Activated naive CD4-positive, alpha-beta T cell treated with anti-CD3 and anti-CD28 coated beads for 36 hours (primary cell): ENCODE data around the gene GRID1. TPM values are rescaled to one million over a fixed set of nuclear protein-coding genes. Genes with fewer than 3 reads are reported as not detected.

ENCODE experiments used
- CTCF ChIA-PET: fragments of 350-600 bp; sonication (Branson Sonifier 250); formaldehyde crosslinking; loops from one replicate; lab custom pipeline; 2021; ENCODE audit warnings: antibody characterized with exemption; lab: Charles Lee
- DNase-seq: peaks from one replicate; pipeline ENCODE4 v3.0.0-alpha.2; 2020
- H3K27ac Mint-ChIP-seq: one replicate; pipeline ENCODE4 v1.8.0; 2021; ENCODE audit warnings: mild to moderate bottlenecking, mixed read lengths
- H3K27me3 Mint-ChIP-seq: one replicate; pipeline ENCODE4 v1.8.0; 2021; ENCODE audit warnings: low read depth, mixed read lengths
- H3K36me3 Mint-ChIP-seq: one replicate; pipeline ENCODE4 v1.8.0; 2021; ENCODE audit warnings: low read depth, mixed read lengths
- H3K4me1 Mint-ChIP-seq: one replicate; pipeline ENCODE4 v1.8.0; 2021; ENCODE audit warnings: low read depth, mixed read lengths
- H3K4me3 Mint-ChIP-seq: one replicate; pipeline ENCODE4 v1.8.0; 2021; ENCODE audit warnings: mild to moderate bottlenecking, moderate library complexity, mixed read lengths
- H3K9me3 Mint-ChIP-seq: one replicate; pipeline ENCODE4 v1.8.0; 2021; ENCODE audit warnings: mixed read lengths
- intact Hi-C: fragments of 100-400 bp; cut with micrococcal nuclease; formaldehyde crosslinking; loops from one replicate; pipeline ENCODE4 v1.15.1; 2023
- total RNA-seq, 2 experiments: library from RNA; stranded (reverse); gene quantifications; one replicate each; pipeline ENCODE4 v1.2.3, GENCODE V29; 2021

The GRID1 gene
- total RNA-seq, 2 experiments from 2014 or later, result not detected

- Mint-ChIP-seq H3K9me3 (no peaks in the 10 kb centered on the region), H3K4me1 (no peaks in the 10 kb centered on the region), H3K27ac (no peak overlapping the region), H3K36me3 (no peaks in the 10 kb centered on the region), H3K27me3 (peaks cover 11% of the 10 kb centered on the region), H3K4me3 (no peak overlapping the region)
- intact Hi-C loops, result no loop called here
- DNase-seq, result no peak
- CTCF ChIA-PET, result no interaction called here
These were observed 503.1 kb downstream of the GRID1 start for GRCh38 chr10:85863301-85864172.

- no peak for DNase-seq
- Mint-ChIP-seq H3K4me1 (no peaks in the 10 kb centered on the region), H3K27ac (no peak overlapping the region), H3K9me3 (no peaks in the 10 kb centered on the region), H3K4me3 (no peak overlapping the region), H3K27me3 (peaks cover 11% of the 10 kb centered on the region), H3K36me3 (no peaks in the 10 kb centered on the region)
- CTCF ChIA-PET, result no interaction called here
- intact Hi-C loops, result no loop called here
These were observed 503.8 kb downstream of the GRID1 start for GRCh38 chr10:85862771-85863170.

GRCh38 chr10:85861513-85862197 is 504.9 kb downstream of the GRID1 start:
- no peak overlapping the region for H3K4me3 Mint-ChIP-seq
- no peak for DNase-seq
- H3K4me1 Mint-ChIP-seq, result no peaks in the 10 kb centered on the region
- CTCF ChIA-PET, result no interaction called here
- no peak overlapping the region for H3K27ac Mint-ChIP-seq
- intact Hi-C loops, result no loop called here
- H3K27me3 Mint-ChIP-seq, result peaks cover 11% of the 10 kb centered on the region
- H3K36me3 Mint-ChIP-seq, result no peaks in the 10 kb centered on the region
- H3K9me3 Mint-ChIP-seq, result no peaks in the 10 kb centered on the region

- peaks cover 11% of the 10 kb centered on the region for H3K27me3 Mint-ChIP-seq
- no peaks in the 10 kb centered on the region for H3K36me3 Mint-ChIP-seq
- no peak overlapping the region for H3K27ac Mint-ChIP-seq
- H3K4me3 Mint-ChIP-seq, result no peak overlapping the region
- no peaks in the 10 kb centered on the region for H3K9me3 Mint-ChIP-seq
- no peak for DNase-seq
- intact Hi-C loops, result no loop called here
- CTCF ChIA-PET, result no interaction called here
- H3K4me1 Mint-ChIP-seq, result no peaks in the 10 kb centered on the region
These were observed 506.7 kb downstream of the GRID1 start for GRCh38 chr10:85859859-85860258.

GRCh38 chr10:85858776-85859515 is 507.6 kb downstream of the GRID1 start:
- H3K36me3 Mint-ChIP-seq, result no peaks in the 10 kb centered on the region
- no peak overlapping the region for H3K27ac Mint-ChIP-seq
- H3K27me3 Mint-ChIP-seq, result peaks cover 11% of the 10 kb centered on the region

GRCh38 chr10:85857791-85858190 is 508.8 kb downstream of the GRID1 start:
- CTCF ChIA-PET, result interaction anchor here (0.6 kb wide), 1 partner anchor 62 kb away, joined by 3 read pairs; no protein-coding TSS in a partner anchor
- no peak overlapping the region for H3K27ac Mint-ChIP-seq
- H3K4me1 Mint-ChIP-seq, result no peaks in the 10 kb centered on the region

More at GRCh38 chr10:85858776-85859515, 507.6 kb downstream of the GRID1 start:
- intact Hi-C loops, result no loop called here
- DNase-seq, result no peak
- Mint-ChIP-seq H3K9me3 (no peaks in the 10 kb centered on the region), H3K4me1 (no peaks in the 10 kb centered on the region), H3K4me3 (no peak overlapping the region)
- CTCF ChIA-PET, result no interaction called here

GRCh38 chr10:85857305-85857704 is 509.3 kb downstream of the GRID1 start:
- DNase-seq, result no peak
- H3K4me3 Mint-ChIP-seq, result no peak overlapping the region
- intact Hi-C loops, result no loop called here
- H3K36me3 Mint-ChIP-seq, result no peaks in the 10 kb centered on the region
- H3K9me3 Mint-ChIP-seq, result no peaks in the 10 kb centered on the region
- H3K27ac Mint-ChIP-seq, result no peak overlapping the region
- CTCF ChIA-PET, result interaction anchor here (0.6 kb wide), 1 partner anchor 61 kb away, joined by 3 read pairs; no protein-coding TSS in a partner anchor
- no peaks in the 10 kb centered on the region for H3K4me1 Mint-ChIP-seq
- H3K27me3 Mint-ChIP-seq, result peaks cover 7% of the 10 kb centered on the region

More at GRCh38 chr10:85857791-85858190, 508.8 kb downstream of the GRID1 start:
- Mint-ChIP-seq H3K27me3 (peaks cover 9% of the 10 kb centered on the region), H3K36me3 (no peaks in the 10 kb centered on the region), H3K9me3 (no peaks in the 10 kb centered on the region), H3K4me3 (no peak overlapping the region)
- DNase-seq, result no peak
- intact Hi-C loops, result no loop called here

- no peaks in the 10 kb centered on the region for H3K27me3 Mint-ChIP-seq
- DNase-seq, result no peak
- CTCF ChIA-PET, result interaction anchor here (1.1 kb wide), 1 partner anchor 14 kb away, joined by 3 read pairs; no protein-coding TSS in a partner anchor
- H3K9me3 Mint-ChIP-seq, result no peaks in the 10 kb centered on the region
- no peaks in the 10 kb centered on the region for H3K36me3 Mint-ChIP-seq
- H3K4me1 Mint-ChIP-seq, result no peaks in the 10 kb centered on the region
- intact Hi-C loops, result no loop called here
- no peak overlapping the region for H3K27ac Mint-ChIP-seq
- no peak overlapping the region for H3K4me3 Mint-ChIP-seq
These were observed 514.7 kb downstream of the GRID1 start for GRCh38 chr10:85851934-85852333.

- H3K27me3 Mint-ChIP-seq, result no peaks in the 10 kb centered on the region
- no peaks in the 10 kb centered on the region for H3K4me1 Mint-ChIP-seq
- no peak for DNase-seq
- H3K27ac Mint-ChIP-seq, result no peak overlapping the region
- no peak overlapping the region for H3K4me3 Mint-ChIP-seq
- intact Hi-C loops, result no loop called here
- H3K36me3 Mint-ChIP-seq, result no peaks in the 10 kb centered on the region
- no peaks in the 10 kb centered on the region for H3K9me3 Mint-ChIP-seq
- CTCF ChIA-PET, result interaction anchor here (0.6 kb wide), 1 partner anchor 199 kb away, joined by 3 read pairs; no protein-coding TSS in a partner anchor
These were observed 515.3 kb downstream of the GRID1 start for GRCh38 chr10:85851325-85851724.

- H3K9me3 Mint-ChIP-seq, result no peaks in the 10 kb centered on the region
- CTCF ChIA-PET, result no interaction called here
- H3K27me3 Mint-ChIP-seq, result no peaks in the 10 kb centered on the region
- no peaks in the 10 kb centered on the region for H3K4me1 Mint-ChIP-seq
- intact Hi-C loops, result no loop called here
- no peak overlapping the region for H3K4me3 Mint-ChIP-seq
- H3K36me3 Mint-ChIP-seq, result no peaks in the 10 kb centered on the region
- no peak overlapping the region for H3K27ac Mint-ChIP-seq
- DNase-seq, result no peak
These were observed 515.9 kb downstream of the GRID1 start for GRCh38 chr10:85850736-85851135.

GRCh38 chr10:85849315-85849714 is 517.3 kb downstream of the GRID1 start:
- intact Hi-C loops, result no loop called here
- CTCF ChIA-PET, result no interaction called here
- H3K4me1 Mint-ChIP-seq, result no peaks in the 10 kb centered on the region
- H3K9me3 Mint-ChIP-seq, result no peaks in the 10 kb centered on the region
- no peak for DNase-seq
- no peaks in the 10 kb centered on the region for H3K27me3 Mint-ChIP-seq
- H3K4me3 Mint-ChIP-seq, result no peak overlapping the region
- H3K27ac Mint-ChIP-seq, result no peak overlapping the region
- H3K36me3 Mint-ChIP-seq, result no peaks in the 10 kb centered on the region

GRCh38 chr10:85848756-85849155 is 517.8 kb downstream of the GRID1 start:
- no peak overlapping the region for H3K27ac Mint-ChIP-seq
- H3K27me3 Mint-ChIP-seq, result no peaks in the 10 kb centered on the region
- CTCF ChIA-PET, result no interaction called here
- no peaks in the 10 kb centered on the region for H3K4me1 Mint-ChIP-seq
- no peak overlapping the region for H3K4me3 Mint-ChIP-seq
- H3K36me3 Mint-ChIP-seq, result no peaks in the 10 kb centered on the region
- no peak for DNase-seq
- intact Hi-C loops, result no loop called here
- H3K9me3 Mint-ChIP-seq, result no peaks in the 10 kb centered on the region
